Heart right ventricle (tissue), 16 donors: ENCODE results near the gene RAB6B. TPM values are rescaled to one million over a fixed set of nuclear protein-coding genes. Genes with fewer than 3 reads are reported as not detected.
A peak's percentile ranks its signal among the peaks of the same experiment; 100 is the strongest.

Experiments
- ATAC-seq, 8 donors: fragments of 200-7000 bp; cut with Tn5 transposase; one replicate each; pipeline ENCODE4 v1.9.1; 2020; ENCODE audit warnings: mild to moderate bottlenecking in 8 of 8, moderate library complexity in 8 of 8, moderate number of reproducible peaks in 1 of 8
- DNase-seq, 2 donors: peaks; one replicate each; pipeline ENCODE4 v3.0.0-alpha.2; 2020
- H3K27ac ChIP-seq, 10 donors: fragments of 200-600 bp; sonication (generic) in 2 of 10; one replicate each; pipeline versions ENCODE4 v1.5.0 to v1.8.0; 2020 to 2022; ENCODE audit warnings: mild to moderate bottlenecking in 3 of 10
- H3K27me3 ChIP-seq, 7 donors: fragments of 200-600 bp; one replicate each; pipeline ENCODE4 v1.8.0; 2021 to 2022; ENCODE audit warnings: mild to moderate bottlenecking in 2 of 7
- H3K36me3 ChIP-seq, 9 donors: fragments of 200-600 bp; sonication (generic) in 1 of 9; one replicate each; pipeline versions ENCODE4 v1.5.0 to v1.8.0; 2020 to 2022; ENCODE audit warnings: mild to moderate bottlenecking in 2 of 9
- H3K4me1 ChIP-seq, 9 donors: fragments of 200-600 bp; sonication (generic) in 1 of 9; one replicate each; pipeline versions ENCODE4 v1.5.0 to v1.8.0; 2020 to 2022; ENCODE audit warnings: mild to moderate bottlenecking in 4 of 9
- H3K4me3 ChIP-seq, 10 donors: fragments of 200-600 bp; sonication (generic) in 2 of 10; one replicate each; pipeline versions ENCODE4 v1.5.0 to v1.8.0; 2020 to 2022; ENCODE audit warnings: mild to moderate bottlenecking in 7 of 10, moderate library complexity in 2 of 10
- H3K9me3 ChIP-seq, 11 donors: fragments of 200-600 bp in 10 of 11; sonication (generic) in 2 of 11; one replicate each; pipeline versions ENCODE4 v1.5.0 to v1.8.0; 2013 to 2022; ENCODE audit warnings: mild to moderate bottlenecking in 2 of 11, control low read depth in 1 of 11, moderate library complexity in 1 of 11
- CTCF ChIP-seq, 9 donors: fragments of 200-600 bp; sonication (generic) in 2 of 9; IDR thresholded peaks; one replicate each; pipeline versions ENCODE4 v1.5.0 to v1.8.0; 2021 to 2022; ENCODE audit warnings: antibody characterized with exemption in 9 of 9, mild to moderate bottlenecking in 5 of 9, moderate library complexity in 1 of 9
- WGBS, 2 donors: extraction: QIAGEN DNeasy Blood & Tissue Kit; methylation state at CpG; one replicate each; pipeline ENCODE4 v1.1.7; 2013; ENCODE audit warnings: inconsistent platforms in 1 of 2; 5-methylcytosine and 5-hydroxymethylcytosine counted together
- intact Hi-C, 10 donors: fragments of 100-400 bp; cut with DNase I; formaldehyde crosslinking; loops; one replicate each; pipeline versions ENCODE4 v1.11.1 to v1.14.2; 2022
- polyA plus RNA-seq, 2 donors: library from polyadenylated mRNA; stranded (reverse); fragments of 200-250 nt; gene quantifications; one replicate each; pipeline ENCODE4 v1.2.3, GENCODE V29; 2013
- total RNA-seq, 10 donors: library from RNA; stranded (reverse); fragmentation: NEBNext Ultra II Directional in 3 of 10; extraction: Animal tissue kit (Norgen Biotek cat#: 25700) in 3 of 10; gene quantifications; one replicate each; pipeline versions ENCODE4 v1.2.1 to v1.2.4, GENCODE V29; 2021 to 2023
- donor health status: Arrhythmogenic right ventricular cardiomyopathy.
- donor health status: ischemic (EF 13 %, LVEDD 7.1; RV severe dilation, severe dysfunction).
- donor health status: healthy with polysubstance abuse.
- donor health status: DM: no; HTN: yes; CAD: no.
- donor health status: DM: no; HTN: no; CAD: no.
- donor health status: ischemic (EF 25% LVEDD 6.9; RV normal size, moderate dysfunction).
- donor health status: ischemic (EF 25% LVEDD 5.7; RV mildly dilated, moderate dysfunction).
- donor health status: healthy.
- donor health status: DM: yes; HTN: yes; CAD: no.
- donor health status: Ischemic cardiomyopathy.
- donor health status: ischemic (EF 35%, LVEDD 5.7; RV mildly dilated, moderate dysfunction).
- donor health status: nonischemic (EF 11% LVEDD 7.7; RV severe dilation, severe dysfunction).
- donor health status: DM: yes; HTN: yes; CAD: no.
- donor health status: PGD.
- donor health status: ischemic (EF 29% LVEDD 5.4; RV normal size, mild dysfunction).
- donor health status: nonischemic (EF 23%, LVEDD 6.1; RV moderate dilation, normal function).

RAB6B gene
- total and polyA plus RNA-seq, 12 donors: 7.0 to 73.8 (median 44.2) TPM

DNA sequence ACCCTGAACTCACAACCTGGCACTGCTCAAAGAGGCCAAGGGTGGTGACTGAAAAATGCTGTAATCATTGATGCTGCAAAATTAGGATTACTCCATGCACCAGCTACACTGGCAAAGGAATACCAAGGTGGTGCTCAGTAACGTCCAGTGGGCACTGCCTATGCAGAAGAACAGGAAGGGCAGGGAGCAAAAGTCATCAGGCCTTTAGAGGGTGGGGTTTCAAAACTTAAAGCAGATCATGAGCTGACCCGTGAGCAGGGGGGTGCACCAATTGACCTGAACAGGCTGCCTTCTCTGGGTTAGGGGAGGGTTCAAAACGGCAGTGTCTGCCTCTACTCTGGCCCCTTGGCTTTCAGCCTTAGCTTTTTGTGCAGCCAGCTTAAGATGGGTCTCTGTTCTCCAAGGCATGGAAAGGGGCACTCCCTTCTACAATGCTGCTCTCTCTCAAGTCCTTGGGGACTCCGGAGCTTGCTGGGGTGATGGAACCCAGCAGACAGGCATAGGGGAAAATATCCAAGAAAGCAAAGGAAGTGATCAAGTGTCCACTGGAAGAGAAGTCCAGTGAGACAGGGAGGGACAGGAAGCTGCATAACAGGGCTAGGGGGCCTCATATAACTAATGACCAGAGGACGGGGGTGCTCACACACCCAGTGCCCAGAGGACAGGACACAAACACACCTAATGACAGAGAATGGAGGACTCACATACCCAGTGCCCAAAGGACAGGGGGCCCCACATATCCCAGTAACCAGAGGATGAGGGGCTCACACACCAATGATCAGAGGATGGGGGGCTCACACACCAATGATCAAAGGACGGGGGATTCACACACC is 11.4 kb downstream of the RAB6B start:
- no peaks in the 10 kb centered on the region for H3K27me3 ChIP-seq
- no peak for TF ChIP-seq CTCF (IDR thresholded peaks at IDR 0.05)
- H3K4me3 ChIP-seq: no peak overlapping the region
- intact Hi-C loops: no loop called here
- DNase-seq: no peak
- H3K36me3 ChIP-seq: peaks cover 0 to 10% (median 0%) of the 10 kb centered on the region in 9 donors
- no peak for ATAC-seq
- peaks cover 0 to 29% (median 16%) of the 10 kb centered on the region in 9 donors for H3K4me1 ChIP-seq
- no peak overlapping the region for H3K27ac ChIP-seq
- peaks cover 0 to 5% (median 0%) of the 10 kb centered on the region in 11 donors for H3K9me3 ChIP-seq
- 69 to 81% methylated on average over 6 of the region's 6 CpGs for WGBS, 2 donors

- intact Hi-C loops: no loop called here
Observed at GRCh38 chr3:133883641-133884040, 12.0 kb downstream of the RAB6B start.

GRCh38 chr3:133882986-133883586 is 12.6 kb downstream of the RAB6B start:
- no peak for ATAC-seq
- WGBS, 2 donors: 74 to 87% methylated on average over 3 of the region's 3 CpGs
- Histone ChIP-seq H3K4me1 (peaks cover 0 to 26% (median 16%) of the 10 kb centered on the region in 9 donors), H3K9me3 (peaks cover 0 to 17% (median 8%) of the 10 kb centered on the region in 11 donors), H3K4me3 (no peak overlapping the region), H3K27ac (peak overlapping the region in 1 of 10 donors; percentile 6), H3K36me3 (peaks cover 0 to 10% (median 0%) of the 10 kb centered on the region in 9 donors), H3K27me3 (no peaks in the 10 kb centered on the region)
- DNase-seq: no peak
- intact Hi-C loops: no loop called here
- TF ChIP-seq CTCF (IDR thresholded peaks at IDR 0.05): no peak

More at GRCh38 chr3:133883641-133884040, 12.0 kb downstream of the RAB6B start:
- ATAC-seq (peak in 2 of 8 donors; percentile 12), DNase-seq (no peak)
- no peak for TF ChIP-seq CTCF (IDR thresholded peaks at IDR 0.05)
- H3K4me3 ChIP-seq: no peak overlapping the region
- peaks cover 0 to 11% (median 3%) of the 10 kb centered on the region in 11 donors for H3K9me3 ChIP-seq
- peaks cover 0 to 10% (median 0%) of the 10 kb centered on the region in 9 donors for H3K36me3 ChIP-seq
- H3K27ac ChIP-seq: peak overlapping the region in 1 of 10 donors; percentile 6
- peaks cover 0 to 29% (median 16%) of the 10 kb centered on the region in 9 donors for H3K4me1 ChIP-seq
- H3K27me3 ChIP-seq: no peaks in the 10 kb centered on the region

DNA sequence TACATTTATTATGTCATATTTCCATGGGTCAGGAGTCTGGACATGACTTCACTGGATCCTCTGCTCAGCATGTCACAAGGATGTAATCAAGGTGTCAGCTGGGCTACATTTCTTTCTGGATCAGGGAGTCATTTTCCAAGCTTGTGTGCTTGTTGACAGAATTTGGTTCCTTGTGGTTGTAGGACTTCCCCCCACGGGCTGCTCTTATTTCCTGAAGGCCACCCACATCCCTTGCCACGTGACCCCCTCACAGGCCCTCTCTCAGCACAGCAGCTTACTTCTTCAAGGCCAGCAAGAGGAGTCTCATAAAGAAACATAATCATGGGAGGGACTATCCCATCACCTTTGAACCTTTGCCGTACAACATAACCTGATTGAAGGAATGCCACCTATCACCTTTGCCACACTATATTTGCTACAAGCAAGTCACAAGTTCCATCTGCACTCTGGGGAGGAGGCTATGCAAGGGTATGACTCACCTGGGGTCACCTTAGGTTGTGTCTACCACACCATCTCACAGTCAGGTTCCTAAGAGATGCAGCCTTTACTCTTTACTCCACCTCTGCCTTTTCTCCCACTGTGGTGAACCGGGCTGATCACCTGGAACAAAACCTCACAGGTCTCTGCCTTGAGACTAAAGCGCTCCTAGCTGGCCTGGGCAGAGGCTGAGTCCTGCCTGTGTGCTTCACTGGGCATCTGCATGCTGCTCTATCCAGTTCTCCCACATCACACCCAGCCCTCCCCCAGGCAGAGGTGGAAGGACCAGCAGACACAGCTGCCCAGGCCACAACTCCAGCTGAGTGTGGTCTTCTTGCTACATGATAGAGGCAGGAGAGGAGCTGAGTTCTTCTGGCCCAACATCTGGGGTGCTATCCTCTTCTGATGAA is 13.5 kb downstream of the RAB6B start:
- DNase-seq (no peak), ATAC-seq (no peak)
- Histone ChIP-seq H3K4me3 (no peak overlapping the region), H3K9me3 (peaks cover 0 to 21% (median 8%) of the 10 kb centered on the region in 11 donors), H3K27ac (no peak overlapping the region), H3K27me3 (no peaks in the 10 kb centered on the region), H3K36me3 (peaks cover 0 to 10% (median 0%) of the 10 kb centered on the region in 9 donors), H3K4me1 (peaks cover 0 to 18% (median 8%) of the 10 kb centered on the region in 9 donors)
- intact Hi-C loops: no loop called here
- 81 to 85% methylated on average over 5 of the region's 5 CpGs for WGBS, 2 donors
- no peak for TF ChIP-seq CTCF (IDR thresholded peaks at IDR 0.05)
